ENCODE results near the gene GARIN3. TPM values are rescaled to one million over a fixed set of nuclear protein-coding genes. Genes with fewer than 3 reads are reported as not detected.

GARIN3 gene
- total and polyA plus RNA-seq, 2 donors (not counting 3 experiments of a cell fraction or from before 2014, with no cell fraction given) = not detected

DNA sequence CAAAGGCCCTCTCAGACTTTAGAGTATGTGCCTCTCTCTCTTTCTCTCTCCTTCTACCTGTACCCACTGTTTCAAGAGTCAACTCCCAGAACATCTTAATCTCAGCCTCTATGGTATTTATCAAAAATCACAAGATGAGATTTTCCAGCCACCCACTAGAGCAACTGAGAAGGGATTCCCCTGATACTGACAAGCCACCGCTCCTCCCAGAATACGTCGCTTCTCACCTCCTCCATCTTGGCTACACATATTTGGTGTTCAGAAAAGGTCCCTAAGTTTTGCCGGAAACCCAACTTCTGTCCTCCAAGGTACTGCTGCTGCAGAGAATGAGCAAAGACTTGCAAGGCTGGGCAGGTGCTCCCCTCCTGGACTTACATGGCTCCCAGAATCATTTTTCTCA lies 6.1 kb downstream of the GARIN3 start:
- dilution Hi-C loops (cut with MboI; ENCODE audit: extremely low pct_ligation_motif_present, low sequenced_read_pairs) (no loop called here), intact Hi-C loops (cut with micrococcal nuclease) (no loop called here)
- H3K9me1 ChIP-seq (replicated peaks; ENCODE audit: control insufficient read depth, extremely low read depth, insufficient read depth, low read length) = no peaks in the 10 kb centered on the region
- no peak overlapping the region for H3K4me3 ChIP-seq (replicated peaks in 1 of 3; ENCODE audit: insufficient read depth in 1 of 3, low read depth in 1 of 3, low read length in 3 of 3)
- H3K79me2 ChIP-seq (ENCODE audit: control insufficient read depth, insufficient read depth, low read length) = no peaks in the 10 kb centered on the region
- no peak overlapping the region for H3K9ac ChIP-seq (replicated peaks; ENCODE audit: extremely low read depth, insufficient read depth, low read length)
- no peak overlapping the region for H3K4me2 ChIP-seq (ENCODE audit: insufficient read depth, low read length)
- no TSS peak for BruUV-seq (replicated peaks)
- no peak for DNase-seq (ENCODE audit: low read depth, low spot score)
- H4K20me1 ChIP-seq (replicated peaks; ENCODE audit: control insufficient read depth, extremely low read depth, insufficient read depth, low read length) = no peaks in the 10 kb centered on the region
- H3K36me3 ChIP-seq (ENCODE audit: control insufficient read depth in 2 of 2, extremely low read depth in 1 of 2, insufficient read depth in 2 of 2, low read length in 2 of 2) = no peaks in the 10 kb centered on the region
- no peaks in the 10 kb centered on the region for H3K27me3 ChIP-seq (ENCODE audit: control insufficient read depth in 2 of 2, insufficient read depth in 2 of 2, low read length in 2 of 2)
- H3K4me1 ChIP-seq (ENCODE audit: control insufficient read depth, extremely low read depth, insufficient read depth, low read length) = no peaks in the 10 kb centered on the region
- no peak for FAIRE-seq
- H3K27ac ChIP-seq (ENCODE audit: insufficient read depth, low read depth, low read length) = no peak overlapping the region
- CTCF ChIA-PET = no interaction called here
- no peaks in the 10 kb centered on the region for H3K9me3 ChIP-seq (replicated peaks; ENCODE audit: control insufficient read depth, insufficient read depth, low read length)
- POLR2A ChIA-PET = no interaction called here
- H2AFZ ChIP-seq (ENCODE audit: low read depth, low read length) = no peak overlapping the region
- TF ChIP-seq FOS (IDR thresholded peaks at IDR 0.05; ENCODE audit: borderline replicate concordance, insufficient read depth, low read length) = no peak
- TF ChIP-seq MYC (IDR thresholded peaks at IDR 0.05; ENCODE audit: low read depth, low read length) = no peak
- TF ChIP-seq, protein P1, sequence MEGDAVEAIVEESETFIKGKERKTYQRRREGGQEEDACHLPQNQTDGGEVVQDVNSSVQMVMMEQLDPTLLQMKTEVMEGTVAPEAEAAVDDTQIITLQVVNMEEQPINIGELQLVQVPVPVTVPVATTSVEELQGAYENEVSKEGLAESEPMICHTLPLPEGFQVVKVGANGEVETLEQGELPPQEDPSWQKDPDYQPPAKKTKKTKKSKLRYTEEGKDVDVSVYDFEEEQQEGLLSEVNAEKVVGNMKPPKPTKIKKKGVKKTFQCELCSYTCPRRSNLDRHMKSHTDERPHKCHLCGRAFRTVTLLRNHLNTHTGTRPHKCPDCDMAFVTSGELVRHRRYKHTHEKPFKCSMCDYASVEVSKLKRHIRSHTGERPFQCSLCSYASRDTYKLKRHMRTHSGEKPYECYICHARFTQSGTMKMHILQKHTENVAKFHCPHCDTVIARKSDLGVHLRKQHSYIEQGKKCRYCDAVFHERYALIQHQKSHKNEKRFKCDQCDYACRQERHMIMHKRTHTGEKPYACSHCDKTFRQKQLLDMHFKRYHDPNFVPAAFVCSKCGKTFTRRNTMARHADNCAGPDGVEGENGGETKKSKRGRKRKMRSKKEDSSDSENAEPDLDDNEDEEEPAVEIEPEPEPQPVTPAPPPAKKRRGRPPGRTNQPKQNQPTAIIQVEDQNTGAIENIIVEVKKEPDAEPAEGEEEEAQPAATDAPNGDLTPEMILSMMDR (IDR thresholded peaks at IDR 0.05; ENCODE audit: extremely low read depth in 1 of 2, insufficient read depth in 1 of 2, low read depth in 1 of 2, low read length in 2 of 2) = no peak
- no peak for TF ChIP-seq GATA2 (IDR thresholded peaks at IDR 0.05; ENCODE audit: insufficient read depth, insufficient read length, low read depth, low read length)
- no peak for TF ChIP-seq JUN (IDR thresholded peaks at IDR 0.05; ENCODE audit: borderline replicate concordance, insufficient read depth, insufficient read length, low read depth)
- no peak for TF ChIP-seq POLR2AphosphoS5 (IDR thresholded peaks at IDR 0.05; ENCODE audit: insufficient read depth, low read depth, low read length)
